22Rv1 (cell line): ENCODE measurements around the gene PSEN2.
"Not testable (repeated sequence)": the region's sequence is repeated elsewhere in the genome, so short reads cannot be mapped to it uniquely, and the experiment has no call there.

ENCODE experiments used
- H3K27ac ChIP-seq: fragments of 450-650 bp; 2 replicates; pipeline ENCODE4 v1.5.1; 2017
- CTCF ChIP-seq: fragments of 450-650 bp; IDR thresholded peaks from 2 replicates; pipeline ENCODE4 v1.5.1; 2017; ENCODE audit warnings: mild to moderate bottlenecking
- ZFX ChIP-seq: fragments of 450-650 bp; IDR thresholded peaks from 2 replicates; pipeline ENCODE4 v1.6.1; 2017; ENCODE audit warnings: antibody characterized with exemption, borderline replicate concordance

PSEN2 gene

GRCh38 chr1:226838456-226838855 lies 32.0 kb upstream of the PSEN2 start:
- TF ChIP-seq ZFX, result no peak
- TF ChIP-seq CTCF, result no peak

GRCh38 chr1:226845624-226846023 lies 24.8 kb upstream of the PSEN2 start:
- TF ChIP-seq ZFX (no peak), CTCF (no peak)
- no peak overlapping the region for H3K27ac ChIP-seq

More at GRCh38 chr1:226838456-226838855, 32.0 kb upstream of the PSEN2 start:
- H3K27ac ChIP-seq, result no peak overlapping the region

GRCh38 chr1:226846786-226847185 lies 23.6 kb upstream of the PSEN2 start:
- no peak for TF ChIP-seq CTCF
- no peak for TF ChIP-seq ZFX
- H3K27ac ChIP-seq, result no peak overlapping the region

GRCh38 chr1:226854548-226854947 lies 15.9 kb upstream of the PSEN2 start:
- H3K27ac ChIP-seq, result not testable (repeated sequence)

GRCh38 chr1:226862890-226863289 lies 7.5 kb upstream of the PSEN2 start:
- TF ChIP-seq CTCF (no peak), ZFX (no peak)

GRCh38 chr1:226863446-226863845 lies 7.0 kb upstream of the PSEN2 start:
- no peak for TF ChIP-seq CTCF
- TF ChIP-seq ZFX, result no peak
- H3K27ac ChIP-seq, result no peak overlapping the region

More at GRCh38 chr1:226862890-226863289, 7.5 kb upstream of the PSEN2 start:
- no peak overlapping the region for H3K27ac ChIP-seq

- TF ChIP-seq ZFX, result no peak
- no peak overlapping the region for H3K27ac ChIP-seq
Observed at GRCh38 chr1:226864311-226864710, 6.1 kb upstream of the PSEN2 start.

GRCh38 chr1:226865590-226865989 lies 4.8 kb upstream of the PSEN2 start:
- TF ChIP-seq ZFX (no peak), CTCF (no peak)
- H3K27ac ChIP-seq, result no peak overlapping the region
